GM13976 (cell line): ENCODE data around the gene DUS1L.

Experiments
- DNase-seq: peaks from one replicate; pipeline ENCODE4 v3.0.0; 2012; ENCODE audit warnings: low spot score
- in situ Hi-C: fragments of 300-500 bp; cut with MboI; formaldehyde crosslinking; loops from one replicate; pipeline ENCODE4 v1.12.0; 2022; ENCODE audit warnings: low sequenced_read_pairs, mixed read lengths, inconsistent platforms; ENCODE audit not compliant: unreplicated experiment
- TF ChIP-seq, protein P1 (sequence below): IDR thresholded peaks from 2 replicates; pipeline ENCODE4 v1.5.1; 2012; ENCODE audit warnings: borderline replicate concordance, mild to moderate bottlenecking; ENCODE audit not compliant: insufficient read depth; ENCODE audit errors: extremely low read depth, missing control alignments, control extremely low read depth

The DUS1L gene

DNA sequence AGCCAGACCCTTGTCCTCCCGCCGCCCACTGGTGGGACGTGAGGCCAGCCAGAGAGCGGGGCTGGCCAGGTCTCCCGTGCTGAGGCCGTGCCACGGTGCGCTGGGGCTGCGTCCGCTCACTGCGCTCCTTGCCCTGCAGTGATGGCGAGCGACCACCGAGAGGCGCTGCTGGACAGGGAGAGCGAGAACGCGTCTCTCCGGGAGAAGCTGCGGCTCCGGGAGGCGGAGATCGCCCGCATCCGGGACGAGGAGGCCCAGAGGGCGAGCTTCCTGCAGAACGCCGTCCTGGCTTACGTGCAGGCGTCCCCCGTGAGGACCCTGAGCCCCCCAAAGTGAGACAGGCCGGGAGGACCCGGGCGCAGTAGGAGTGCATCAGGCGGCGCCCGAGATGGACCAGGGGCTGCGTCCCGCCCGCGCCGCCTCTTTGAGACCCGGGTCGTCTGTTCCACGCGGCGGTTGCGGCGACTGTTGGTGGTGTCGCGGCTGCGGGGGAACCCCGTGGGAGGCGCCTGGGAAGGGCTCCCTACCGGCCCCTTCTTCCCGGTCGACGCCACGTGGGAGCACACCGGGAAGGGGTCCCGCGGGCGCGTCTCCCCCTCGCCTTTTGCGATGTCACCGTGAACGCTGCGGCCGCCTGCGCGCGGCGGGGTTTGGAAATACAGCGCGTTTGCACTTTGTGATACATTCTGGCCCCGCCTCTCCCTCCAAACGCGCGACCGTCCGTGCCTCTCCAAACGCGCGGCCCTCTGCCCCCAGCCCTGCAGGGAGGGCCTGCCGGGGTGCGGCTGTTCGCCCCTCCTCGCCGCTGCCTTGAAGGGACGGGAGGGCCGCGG lies 34.9 kb downstream of the DUS1L start:
- in situ Hi-C loops: no loop called here
- TF ChIP-seq, protein P1, sequence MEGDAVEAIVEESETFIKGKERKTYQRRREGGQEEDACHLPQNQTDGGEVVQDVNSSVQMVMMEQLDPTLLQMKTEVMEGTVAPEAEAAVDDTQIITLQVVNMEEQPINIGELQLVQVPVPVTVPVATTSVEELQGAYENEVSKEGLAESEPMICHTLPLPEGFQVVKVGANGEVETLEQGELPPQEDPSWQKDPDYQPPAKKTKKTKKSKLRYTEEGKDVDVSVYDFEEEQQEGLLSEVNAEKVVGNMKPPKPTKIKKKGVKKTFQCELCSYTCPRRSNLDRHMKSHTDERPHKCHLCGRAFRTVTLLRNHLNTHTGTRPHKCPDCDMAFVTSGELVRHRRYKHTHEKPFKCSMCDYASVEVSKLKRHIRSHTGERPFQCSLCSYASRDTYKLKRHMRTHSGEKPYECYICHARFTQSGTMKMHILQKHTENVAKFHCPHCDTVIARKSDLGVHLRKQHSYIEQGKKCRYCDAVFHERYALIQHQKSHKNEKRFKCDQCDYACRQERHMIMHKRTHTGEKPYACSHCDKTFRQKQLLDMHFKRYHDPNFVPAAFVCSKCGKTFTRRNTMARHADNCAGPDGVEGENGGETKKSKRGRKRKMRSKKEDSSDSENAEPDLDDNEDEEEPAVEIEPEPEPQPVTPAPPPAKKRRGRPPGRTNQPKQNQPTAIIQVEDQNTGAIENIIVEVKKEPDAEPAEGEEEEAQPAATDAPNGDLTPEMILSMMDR: peak; percentile 99
- DNase-seq: peak; percentile 88

DNA sequence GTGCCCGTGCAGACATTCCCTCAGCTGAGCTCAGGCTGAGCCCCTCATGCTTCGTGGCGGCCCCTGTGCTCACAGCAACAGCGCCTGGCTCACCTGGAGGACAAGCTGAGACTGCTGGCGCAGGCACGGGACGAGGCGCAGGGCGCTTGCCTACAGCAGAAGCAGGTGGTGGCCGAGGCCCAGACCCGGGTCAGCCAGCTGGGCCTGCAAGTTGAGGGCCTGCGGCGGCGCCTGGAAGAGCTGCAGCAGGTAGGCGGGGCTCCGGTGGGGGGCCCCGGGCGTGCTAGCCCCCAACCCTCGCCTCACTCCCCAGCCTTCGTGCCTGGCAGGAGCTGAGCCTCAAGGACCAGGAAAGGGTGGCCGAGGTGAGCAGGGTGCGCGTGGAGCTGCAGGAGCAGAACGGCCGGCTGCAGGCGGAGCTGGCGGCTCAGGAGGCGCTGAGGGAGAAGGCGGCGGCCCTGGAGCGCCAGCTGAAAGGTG lies 35.6 kb downstream of the DUS1L start:
- no peak for DNase-seq
- TF ChIP-seq, protein P1: no peak
- in situ Hi-C loops: loop anchor here (10.0 kb wide), 1 partner anchor 125 kb away; no protein-coding TSS in a partner anchor

DNA sequence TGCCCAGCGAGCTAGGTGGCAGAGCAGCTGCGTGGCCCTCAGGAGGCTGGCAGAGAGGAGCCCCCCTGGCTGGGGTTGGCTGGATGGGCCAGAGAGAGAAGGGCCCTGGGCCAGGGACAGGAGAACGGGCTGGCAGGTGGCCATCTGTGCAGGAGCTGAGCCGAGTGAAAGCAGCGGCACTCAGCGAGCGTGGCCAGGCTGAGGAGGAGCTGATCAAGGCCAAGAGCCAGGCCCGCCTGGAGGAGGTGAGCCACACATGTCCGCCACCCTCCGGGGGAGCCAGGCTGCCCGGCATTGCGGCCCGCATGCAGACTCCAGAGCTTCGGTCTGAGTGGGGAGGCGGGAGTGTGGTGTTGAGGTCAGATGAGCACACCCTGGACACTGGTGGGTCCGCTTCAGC lies 36.2 kb downstream of the DUS1L start:
- in situ Hi-C loops: loop anchor here (10.0 kb wide), 1 partner anchor 125 kb away; no protein-coding TSS in a partner anchor
- DNase-seq: no peak
- TF ChIP-seq, protein P1: no peak

DNA sequence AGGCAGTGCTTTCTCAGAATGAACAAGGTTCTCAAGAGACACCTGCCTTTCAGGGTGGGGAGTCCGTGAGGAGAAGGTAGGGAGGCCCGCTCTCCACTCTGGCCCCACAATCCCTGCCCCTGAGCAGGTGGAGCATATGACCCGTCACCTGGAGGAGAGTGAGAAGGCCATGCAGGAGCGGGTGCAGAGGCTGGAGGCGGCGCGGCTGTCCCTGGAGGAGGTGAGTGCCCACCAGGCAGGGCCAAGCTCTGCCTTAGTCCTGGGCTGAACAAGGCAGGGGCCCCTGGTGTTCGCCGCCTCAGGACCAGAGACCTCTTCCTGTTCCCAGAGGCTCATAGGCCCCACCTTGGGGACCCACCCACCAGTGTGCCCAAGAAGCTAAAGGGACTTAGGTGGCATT lies 36.6 kb downstream of the DUS1L start:
- TF ChIP-seq, protein P1: no peak
- DNase-seq: no peak
- in situ Hi-C loops: loop anchor here (10.0 kb wide), 1 partner anchor 126 kb away; no protein-coding TSS in a partner anchor

DNA sequence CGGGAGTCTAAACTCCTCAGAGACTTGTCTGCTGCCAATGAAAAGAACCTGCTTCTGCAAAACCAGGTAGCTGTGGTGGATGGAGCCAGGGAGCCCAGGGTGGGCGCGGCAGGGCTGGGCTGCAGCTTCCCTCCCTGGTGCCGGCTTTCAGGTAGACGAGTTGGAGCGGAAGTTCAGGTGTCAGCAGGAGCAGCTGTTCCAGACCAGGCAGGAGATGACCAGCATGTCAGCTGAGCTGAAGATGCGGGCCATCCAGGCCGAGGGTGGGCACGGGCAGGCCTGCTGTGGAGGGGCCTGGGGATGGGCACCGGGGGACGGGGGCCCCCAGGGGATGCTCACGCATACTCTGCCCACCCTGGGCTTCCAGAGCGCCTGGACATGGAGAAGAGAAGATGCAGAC lies 37.4 kb downstream of the DUS1L start:
- in situ Hi-C loops: loop anchor here (10.0 kb wide), 1 partner anchor 127 kb away; no protein-coding TSS in a partner anchor
- DNase-seq: no peak
- TF ChIP-seq, protein P1: no peak

DNA sequence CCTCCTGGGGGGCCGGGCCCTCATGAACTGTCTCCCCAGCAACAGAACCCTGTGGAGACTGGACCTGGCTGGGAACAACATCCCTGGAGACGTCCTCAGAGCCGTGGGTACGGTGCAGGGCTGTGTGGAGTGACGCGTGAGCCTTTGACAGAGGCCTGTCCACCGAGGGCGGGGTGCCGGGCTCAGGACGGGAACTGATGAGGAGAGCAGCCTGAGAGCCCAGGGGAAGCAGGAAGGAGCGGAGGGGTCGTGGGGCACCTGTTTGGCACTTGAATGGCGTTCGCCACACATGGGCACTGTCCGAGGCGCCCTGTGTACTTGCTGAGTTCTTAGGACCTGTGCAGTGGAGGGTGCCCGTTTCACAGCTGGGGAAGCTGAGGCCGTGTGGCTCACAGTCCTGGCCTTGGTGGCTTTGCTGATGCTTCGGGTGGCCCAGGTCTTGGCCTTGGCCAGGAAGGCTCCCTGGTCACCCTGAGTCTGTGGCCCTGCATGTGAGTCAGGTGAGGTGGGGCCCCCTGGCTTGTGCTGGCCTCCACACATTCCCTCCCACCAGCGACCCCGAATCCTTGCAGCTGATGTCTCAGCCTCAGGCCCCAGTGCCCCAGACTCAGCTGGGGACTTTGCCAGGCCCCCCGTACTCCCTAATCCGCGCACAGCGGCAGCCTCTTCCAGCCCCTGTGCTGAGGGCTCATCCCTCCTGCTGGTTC lies 40.0 kb downstream of the DUS1L start:
- TF ChIP-seq, protein P1: no peak
- in situ Hi-C loops: loop anchor here (10.0 kb wide), 1 partner anchor 129 kb away; no protein-coding TSS in a partner anchor
- no peak for DNase-seq
